ENCODE data around the gene C11orf98. TPM values are rescaled to one million over a fixed set of nuclear protein-coding genes. Genes with fewer than 3 reads are reported as not detected.

Gene C11orf98
- total and polyA plus RNA-seq, 2 of the 13 experiments (the other 11 are each of a cell fraction or from before 2014, with no cell fraction given): 30.4 to 91.8 TPM

GRCh38 chr11:62671608-62672389 is 6.8 kb upstream of the C11orf98 start, which contains the start of the genes LBHD1 and UQCC3 (continued):
- TF ChIP-seq ZNF597 (CRISPR knock-in tag; IDR thresholded peaks at IDR 0.05) (no peak), SP5 (CRISPR knock-in tag; IDR thresholded peaks at IDR 0.05; ENCODE audit: borderline replicate concordance, low read depth) (peak; percentile 11; the same call in 1 of the 2 replicates), ZNF276 (CRISPR knock-in tag; IDR thresholded peaks at IDR 0.05; ENCODE audit: low read depth) (no peak), GATAD2A (CRISPR knock-in tag; IDR thresholded peaks at IDR 0.05) (0 out of 2 replicates have a peak, but pooled peaks have one; percentile 34), ZNF12 (CRISPR knock-in tag; IDR thresholded peaks at IDR 0.05) (no peak), ZNF792 (CRISPR knock-in tag; IDR thresholded peaks at IDR 0.05) (no peak), ETS1 (CRISPR knock-in tag; IDR thresholded peaks at IDR 0.05) (no peak), SIN3B (IDR thresholded peaks at IDR 0.05; ENCODE audit: low read length) (no peak; the same call in 1 of the 2 replicates), SRF (IDR thresholded peaks at IDR 0.05; ENCODE audit: low read depth, low read length) (no peak; the same call in 1 of the 2 replicates), MTF1 (CRISPR knock-in tag; IDR thresholded peaks at IDR 0.05) (no peak), THAP9 (CRISPR knock-in tag; IDR thresholded peaks at IDR 0.05; ENCODE audit: borderline replicate concordance) (peak; percentile 86), ATF2 (CRISPR knock-in tag; IDR thresholded peaks at IDR 0.05) (peak; percentile 47), ZBTB46 (CRISPR knock-in tag; IDR thresholded peaks at IDR 0.05; ENCODE audit: borderline replicate concordance) (no peak), ZNF33B (CRISPR knock-in tag; IDR thresholded peaks at IDR 0.05) (no peak), ZSCAN21 (CRISPR knock-in tag; IDR thresholded peaks at IDR 0.05; ENCODE audit: borderline replicate concordance) (no peak; the same call in 1 of the 2 replicates), ZNF83 (CRISPR knock-in tag; IDR thresholded peaks at IDR 0.05; ENCODE audit: borderline replicate concordance) (peak; percentile 72; the same call in 1 of the 2 replicates), BCL6 (CRISPR knock-in tag; IDR thresholded peaks at IDR 0.05) (0 out of 2 replicates have a peak, but pooled peaks have one; percentile 4), THAP8 (CRISPR knock-in tag; IDR thresholded peaks at IDR 0.05; ENCODE audit: borderline replicate concordance) (peak; percentile 67; the same call in 1 of the 2 replicates)

All from HepG2 (cell line).